Body of pancreas (tissue), 4 donors: Measurements from ENCODE around the gene ULK3.

Experiments used
- POLR2A ChIP-seq, 3 donors: fragments of 450-650 bp; IDR thresholded peaks; one replicate each; pipeline ENCODE4 v1.6.1; 2016; ENCODE audit warnings: antibody characterized with exemption in 3 of 3, mild to moderate bottlenecking in 2 of 3
- TF ChIP-seq, protein P1 (sequence below), 7 experiments: fragments of 450-650 bp in 4 of 7; fragments of 200-600 bp in 3 of 7; sonication (generic) in 3 of 7; IDR thresholded peaks; one replicate each; pipeline ENCODE4 v1.5.1; 2016 to 2019; ENCODE audit warnings: antibody characterized with exemption in 7 of 7

GRCh38 chr15:74807282-74807681 lies 35.7 kb downstream of the ULK3 start:
- TF ChIP-seq, protein P1, sequence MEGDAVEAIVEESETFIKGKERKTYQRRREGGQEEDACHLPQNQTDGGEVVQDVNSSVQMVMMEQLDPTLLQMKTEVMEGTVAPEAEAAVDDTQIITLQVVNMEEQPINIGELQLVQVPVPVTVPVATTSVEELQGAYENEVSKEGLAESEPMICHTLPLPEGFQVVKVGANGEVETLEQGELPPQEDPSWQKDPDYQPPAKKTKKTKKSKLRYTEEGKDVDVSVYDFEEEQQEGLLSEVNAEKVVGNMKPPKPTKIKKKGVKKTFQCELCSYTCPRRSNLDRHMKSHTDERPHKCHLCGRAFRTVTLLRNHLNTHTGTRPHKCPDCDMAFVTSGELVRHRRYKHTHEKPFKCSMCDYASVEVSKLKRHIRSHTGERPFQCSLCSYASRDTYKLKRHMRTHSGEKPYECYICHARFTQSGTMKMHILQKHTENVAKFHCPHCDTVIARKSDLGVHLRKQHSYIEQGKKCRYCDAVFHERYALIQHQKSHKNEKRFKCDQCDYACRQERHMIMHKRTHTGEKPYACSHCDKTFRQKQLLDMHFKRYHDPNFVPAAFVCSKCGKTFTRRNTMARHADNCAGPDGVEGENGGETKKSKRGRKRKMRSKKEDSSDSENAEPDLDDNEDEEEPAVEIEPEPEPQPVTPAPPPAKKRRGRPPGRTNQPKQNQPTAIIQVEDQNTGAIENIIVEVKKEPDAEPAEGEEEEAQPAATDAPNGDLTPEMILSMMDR (IDR thresholded peaks at IDR 0.05): no peak
- no peak for TF ChIP-seq POLR2A (IDR thresholded peaks at IDR 0.05)
